DOHH2 (cell line): ENCODE measurements around the gene SLC35E2B.
"Not testable (repeated sequence)": the region's sequence is repeated elsewhere in the genome, so short reads cannot be mapped to it uniquely, and the experiment has no call there.

Experiments used
- H3F3A ChIP-seq: fragments of 200-600 bp; sonication (generic), shearing (Covaris generic); 2 replicates; pipeline ENCODE4 v1.6.0; 2016; ENCODE audit warnings: antibody characterized with exemption, mild to moderate bottlenecking; ENCODE audit not compliant: control insufficient read depth, insufficient read depth
- H3K27ac ChIP-seq: fragments of 200-600 bp; sonication (generic); 2 replicates; pipeline ENCODE4 v1.5.1; 2014; ENCODE audit warnings: low read depth, mild to moderate bottlenecking, low read length, moderate library complexity
- H3K27me3 ChIP-seq: fragments of 200-600 bp; sonication (generic); 2 replicates; pipeline ENCODE4 v1.6.1; 2014; ENCODE audit warnings: mild to moderate bottlenecking, low read length, mixed read lengths; ENCODE audit not compliant: control insufficient read depth
- H3K36me3 ChIP-seq: fragments of 200-600 bp; sonication (generic); 2 replicates; pipeline ENCODE4 v1.6.1; 2014; ENCODE audit warnings: mild to moderate bottlenecking, low read length, moderate library complexity, mixed read lengths; ENCODE audit not compliant: control insufficient read depth
- H3K4me1 ChIP-seq: fragments of 200-600 bp; sonication (generic); 2 replicates; pipeline ENCODE4 v1.6.1; 2014; ENCODE audit warnings: mild to moderate bottlenecking, low read length, mixed read lengths; ENCODE audit not compliant: control insufficient read depth
- H3K4me2 ChIP-seq: fragments of 200-600 bp; sonication (generic); 2 replicates; pipeline ENCODE4 v1.6.0; 2014; ENCODE audit warnings: mild to moderate bottlenecking, low read length, moderate library complexity
- H3K4me3 ChIP-seq: fragments of 200-600 bp; sonication (generic); 2 replicates; pipeline ENCODE4 v1.5.1; 2014; ENCODE audit warnings: mild to moderate bottlenecking, low read length, mixed read lengths
- H3K79me2 ChIP-seq: fragments of 200-600 bp; sonication (generic); 2 replicates; pipeline ENCODE4 v1.6.1; 2014; ENCODE audit warnings: mild to moderate bottlenecking, low read length, mixed read lengths; ENCODE audit not compliant: control insufficient read depth
- H3K9me2 ChIP-seq: fragments of 200-600 bp; sonication (generic); replicated peaks from 2 replicates; pipeline ENCODE4 v1.6.1; 2014; ENCODE audit warnings: mild to moderate bottlenecking, low read length, mixed read lengths; ENCODE audit not compliant: control insufficient read depth
- H3K9me3 ChIP-seq: fragments of 200-600 bp; sonication (generic); 2 replicates; pipeline ENCODE4 v1.6.1; 2014; ENCODE audit warnings: antibody characterized with exemption, low read length, mixed read lengths; ENCODE audit not compliant: control insufficient read depth, insufficient read depth
- H4K20me1 ChIP-seq: fragments of 200-600 bp; sonication (generic); 2 replicates; pipeline ENCODE4 v1.6.0; 2014; ENCODE audit warnings: low read depth, mild to moderate bottlenecking, antibody characterized with exemption, low read length, moderate library complexity; ENCODE audit not compliant: control insufficient read depth, insufficient read depth
- TF ChIP-seq, protein P1 (sequence below): fragments of 200-600 bp; sonication (generic); IDR thresholded peaks from one replicate; pipeline ENCODE4 v1.5.1; 2014; ENCODE audit warnings: antibody characterized with exemption, mild to moderate bottlenecking, low read depth, low read length; ENCODE audit not compliant: poor library complexity, severe bottlenecking

SLC35E2B gene

GRCh38 chr1:1658583-1659549 is 33.7 kb downstream of the SLC35E2B start, which contains the start of gene CDK11B:
Gene CDK11B, minus strand, starts transcription at chr1:1659004. Its CDS starts 1,519 bp downstream, at chr1:1657485.
- peak within 1 kb of the TSS; percentile 94 for H3K27ac ChIP-seq
- not testable (repeated sequence) for H4K20me1 ChIP-seq, H3K4me1 ChIP-seq, H3K9me2 ChIP-seq, H3F3A ChIP-seq, H3K9me3 ChIP-seq, H3K27me3 ChIP-seq
- peaks cover 40% of the 10 kb centered on the region for H3K79me2 ChIP-seq
- H3K4me2 ChIP-seq, result peak within 1 kb of the TSS; percentile 65
- TF ChIP-seq, protein P1, sequence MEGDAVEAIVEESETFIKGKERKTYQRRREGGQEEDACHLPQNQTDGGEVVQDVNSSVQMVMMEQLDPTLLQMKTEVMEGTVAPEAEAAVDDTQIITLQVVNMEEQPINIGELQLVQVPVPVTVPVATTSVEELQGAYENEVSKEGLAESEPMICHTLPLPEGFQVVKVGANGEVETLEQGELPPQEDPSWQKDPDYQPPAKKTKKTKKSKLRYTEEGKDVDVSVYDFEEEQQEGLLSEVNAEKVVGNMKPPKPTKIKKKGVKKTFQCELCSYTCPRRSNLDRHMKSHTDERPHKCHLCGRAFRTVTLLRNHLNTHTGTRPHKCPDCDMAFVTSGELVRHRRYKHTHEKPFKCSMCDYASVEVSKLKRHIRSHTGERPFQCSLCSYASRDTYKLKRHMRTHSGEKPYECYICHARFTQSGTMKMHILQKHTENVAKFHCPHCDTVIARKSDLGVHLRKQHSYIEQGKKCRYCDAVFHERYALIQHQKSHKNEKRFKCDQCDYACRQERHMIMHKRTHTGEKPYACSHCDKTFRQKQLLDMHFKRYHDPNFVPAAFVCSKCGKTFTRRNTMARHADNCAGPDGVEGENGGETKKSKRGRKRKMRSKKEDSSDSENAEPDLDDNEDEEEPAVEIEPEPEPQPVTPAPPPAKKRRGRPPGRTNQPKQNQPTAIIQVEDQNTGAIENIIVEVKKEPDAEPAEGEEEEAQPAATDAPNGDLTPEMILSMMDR, result peak; percentile 31
- H3K36me3 ChIP-seq, result peaks cover 36% of the 10 kb centered on the region
- peak within 1 kb of the TSS; percentile 97 for H3K4me3 ChIP-seq

GRCh38 chr1:1648265-1648664 is 44.3 kb downstream of the SLC35E2B start:
- not testable (repeated sequence) for H3K4me1 ChIP-seq, H3K9me2 ChIP-seq
- peaks cover 57% of the 10 kb centered on the region for H3K36me3 ChIP-seq

DNA sequence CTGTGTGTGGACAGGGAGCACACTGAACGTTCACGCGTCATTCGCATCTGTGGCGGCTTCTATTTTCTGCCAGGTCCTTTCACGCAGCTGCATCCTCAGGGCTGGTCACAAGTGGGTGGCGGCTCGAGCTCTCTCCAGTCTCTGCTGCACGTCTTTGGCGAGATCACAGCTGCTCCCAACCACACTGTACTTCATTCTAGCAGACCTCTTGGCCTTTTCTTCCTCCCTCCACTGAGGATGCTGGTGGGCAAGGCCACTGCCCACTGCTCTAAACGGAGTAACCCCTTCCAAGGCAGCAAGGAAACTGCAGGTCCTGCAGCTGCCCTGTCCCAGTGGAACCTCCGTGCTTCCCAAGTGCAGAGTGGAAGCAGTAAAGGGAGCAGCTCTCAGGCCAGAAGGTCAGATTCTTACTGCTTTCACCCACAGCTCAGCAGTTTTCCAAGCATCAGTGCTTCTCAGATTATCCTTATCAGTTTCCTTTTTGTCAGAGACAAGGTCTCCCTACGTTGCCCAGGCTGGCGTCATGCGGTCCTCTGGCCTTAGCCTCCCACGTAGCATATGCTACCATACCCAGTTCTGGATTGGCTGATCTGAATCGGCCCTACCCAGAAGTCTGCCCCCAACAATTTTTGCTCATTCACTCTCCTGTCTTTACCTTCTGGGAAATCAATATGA is 44.9 kb downstream of the SLC35E2B start:
- not testable (repeated sequence) for H3K4me2 ChIP-seq, H3K27me3 ChIP-seq, H3K4me1 ChIP-seq, H3K9me3 ChIP-seq, H4K20me1 ChIP-seq, H3K79me2 ChIP-seq, H3F3A ChIP-seq, H3K4me3 ChIP-seq, H3K27ac ChIP-seq, H3K9me2 ChIP-seq
- H3K36me3 ChIP-seq, result peaks cover 53% of the 10 kb centered on the region

More at GRCh38 chr1:1648265-1648664, 44.3 kb downstream of the SLC35E2B start:
- not testable (repeated sequence) for H3F3A ChIP-seq, H3K4me2 ChIP-seq, H3K27me3 ChIP-seq, H3K27ac ChIP-seq, H4K20me1 ChIP-seq, H3K79me2 ChIP-seq, H3K4me3 ChIP-seq, H3K9me3 ChIP-seq

GRCh38 chr1:1646326-1646725 is 46.3 kb downstream of the SLC35E2B start:
- H3K9me2 ChIP-seq, H3K9me3 ChIP-seq, H4K20me1 ChIP-seq, H3K4me2 ChIP-seq, H3F3A ChIP-seq, H3K79me2 ChIP-seq, H3K27ac ChIP-seq, H3K4me3 ChIP-seq, H3K4me1 ChIP-seq, H3K27me3 ChIP-seq: not testable (repeated sequence)
- peaks cover 39% of the 10 kb centered on the region for H3K36me3 ChIP-seq

DNA sequence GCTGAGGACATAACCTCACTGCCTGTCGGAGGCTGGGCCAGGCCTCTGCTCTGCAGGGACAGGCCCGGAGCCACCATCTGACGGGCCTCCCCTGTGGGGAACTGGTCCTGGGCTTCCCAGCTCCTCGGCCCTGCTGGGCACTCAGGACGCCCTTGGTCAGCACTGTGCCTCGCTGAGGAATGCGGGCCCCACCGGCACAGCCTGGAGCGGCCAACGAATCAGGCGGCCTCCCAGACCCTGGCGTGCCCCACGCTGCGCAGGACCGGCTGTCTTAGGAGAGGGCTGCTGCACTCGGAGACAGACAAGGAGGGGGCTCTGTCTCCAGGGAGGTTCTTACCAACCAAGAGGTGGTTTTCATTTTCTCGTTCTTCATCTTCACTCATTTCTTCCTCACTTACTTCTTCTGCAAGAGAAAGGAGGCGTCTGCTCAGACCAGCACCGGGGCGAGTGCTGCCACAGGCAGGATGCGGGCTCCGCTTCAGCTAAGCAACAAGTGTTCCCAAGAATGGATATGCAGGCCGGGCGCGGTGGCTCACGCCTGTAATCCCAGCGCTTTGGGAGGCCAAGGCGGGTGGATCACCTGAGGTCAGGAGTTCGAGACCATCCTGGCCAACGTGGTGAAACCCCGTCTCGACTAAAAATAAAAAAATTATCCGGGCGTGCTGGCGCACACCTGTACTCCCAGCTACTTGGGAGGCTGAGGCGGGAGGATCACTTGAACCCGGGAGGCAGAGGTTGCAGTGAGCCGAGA is 51.7 kb downstream of the SLC35E2B start:
- H3K4me3 ChIP-seq, H3F3A ChIP-seq, H3K9me3 ChIP-seq, H3K4me1 ChIP-seq, H3K27me3 ChIP-seq, H3K79me2 ChIP-seq, H3K27ac ChIP-seq, H3K9me2 ChIP-seq, H4K20me1 ChIP-seq, H3K4me2 ChIP-seq: not testable (repeated sequence)
- H3K36me3 ChIP-seq, result peaks cover 15% of the 10 kb centered on the region

- not testable (repeated sequence) for H3K27ac ChIP-seq, H3K9me3 ChIP-seq, H3K4me3 ChIP-seq, H3K79me2 ChIP-seq, H3K4me1 ChIP-seq, H3K9me2 ChIP-seq, H3K4me2 ChIP-seq, H3F3A ChIP-seq, H3K27me3 ChIP-seq, H4K20me1 ChIP-seq
- peaks cover 15% of the 10 kb centered on the region for H3K36me3 ChIP-seq
Observed at GRCh38 chr1:1640081-1640480, 52.5 kb downstream of the SLC35E2B start.

DNA sequence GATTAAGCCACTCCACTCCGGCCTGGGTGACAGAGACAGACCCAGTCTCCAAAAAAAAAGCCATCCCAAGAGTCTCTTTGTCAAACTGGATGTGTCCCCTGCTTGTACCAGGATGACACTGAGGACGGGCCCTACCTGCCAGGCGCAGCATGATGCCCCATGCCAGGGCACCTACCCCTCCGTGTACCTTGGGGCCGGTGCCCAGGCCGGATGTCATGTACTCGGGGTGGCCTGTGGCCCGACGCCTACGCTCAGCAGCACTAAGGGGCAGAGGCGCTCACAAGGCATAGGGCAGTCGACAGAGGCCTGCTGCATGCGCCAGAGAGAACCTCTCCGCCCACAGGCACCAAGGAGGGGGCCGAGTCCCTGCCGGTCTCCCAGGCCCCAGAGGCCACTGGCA is 53.2 kb downstream of the SLC35E2B start:
- not testable (repeated sequence) for H3K9me2 ChIP-seq, H4K20me1 ChIP-seq, H3F3A ChIP-seq, H3K4me3 ChIP-seq, H3K27ac ChIP-seq, H3K27me3 ChIP-seq, H3K9me3 ChIP-seq, H3K79me2 ChIP-seq, H3K4me2 ChIP-seq, H3K4me1 ChIP-seq
- peaks cover 15% of the 10 kb centered on the region for H3K36me3 ChIP-seq
